Activated T-helper 9 cell treated with anti-CD3 and anti-CD28 coated beads, Interleukin-2, amount 50 U/mL, for 16 hours (primary cell): Measurements from ENCODE around the gene UGT2A1.
"Not testable (repeated sequence)": the region's sequence is repeated elsewhere in the genome, so short reads cannot be mapped to it uniquely, and the experiment has no call there.

Experiments
- DNase-seq: peaks from one replicate; pipeline ENCODE4 v3.0.0-alpha.2; 2020; ENCODE audit warnings: low read depth

The UGT2A1 gene

GRCh38 chr4:69653147-69653546 is at the start of gene UGT2A1:
Gene UGT2A1 (minus strand): TSS chr4:69653247. CDS start chr4:69647644, 5,603 bp downstream.
- DNase-seq: no peak

- DNase-seq: no peak
These were observed 49.2 kb upstream of the UGT2A1 start for GRCh38 chr4:69702201-69702600.

DNA sequence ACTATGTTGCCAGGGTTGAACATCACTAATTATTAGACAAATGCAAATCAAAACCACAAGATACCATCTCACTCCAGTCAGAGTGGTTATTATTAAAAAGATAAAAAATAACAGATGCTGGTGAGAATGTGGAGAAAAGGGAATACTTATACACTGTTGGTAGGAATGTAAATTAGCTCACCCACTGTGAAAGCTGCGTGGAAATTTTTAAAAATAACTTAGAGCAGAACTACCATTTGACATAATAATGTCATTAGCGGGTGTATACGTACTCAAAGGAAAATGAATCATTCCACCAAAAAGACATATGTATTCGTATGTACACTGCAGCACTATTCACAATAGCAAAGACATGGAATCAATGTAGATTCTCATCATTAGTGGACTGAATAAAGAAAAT is 48.6 kb upstream of the UGT2A1 start:
- no peak for DNase-seq

- no peak for DNase-seq
These were observed 44.6 kb upstream of the UGT2A1 start for GRCh38 chr4:69697536-69698242.

- no peak for DNase-seq
These were observed 36.6 kb upstream of the UGT2A1 start for GRCh38 chr4:69689599-69689998.

GRCh38 chr4:69684804-69685203 is 31.8 kb upstream of the UGT2A1 start:
- no peak for DNase-seq

DNA sequence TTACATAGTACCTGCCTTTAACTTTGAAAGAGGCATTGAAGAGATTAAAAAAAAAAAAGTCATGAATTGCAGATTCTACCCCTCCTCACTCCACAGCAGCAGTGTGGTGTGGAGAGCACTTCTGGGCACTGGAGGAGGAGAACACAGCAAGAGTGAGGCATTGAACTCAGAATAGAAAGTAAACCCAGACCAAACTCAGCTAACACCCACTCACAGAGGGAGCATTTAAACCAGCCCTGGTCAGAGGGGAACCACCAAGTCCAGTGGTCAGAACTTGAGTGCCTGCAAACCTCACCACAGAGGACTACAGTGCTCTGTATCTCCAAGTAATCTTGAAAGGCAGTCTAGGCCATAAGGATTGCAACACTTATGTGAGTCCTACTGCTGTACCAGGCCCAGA is 15.6 kb upstream of the UGT2A1 start:
- DNase-seq: no peak

DNA sequence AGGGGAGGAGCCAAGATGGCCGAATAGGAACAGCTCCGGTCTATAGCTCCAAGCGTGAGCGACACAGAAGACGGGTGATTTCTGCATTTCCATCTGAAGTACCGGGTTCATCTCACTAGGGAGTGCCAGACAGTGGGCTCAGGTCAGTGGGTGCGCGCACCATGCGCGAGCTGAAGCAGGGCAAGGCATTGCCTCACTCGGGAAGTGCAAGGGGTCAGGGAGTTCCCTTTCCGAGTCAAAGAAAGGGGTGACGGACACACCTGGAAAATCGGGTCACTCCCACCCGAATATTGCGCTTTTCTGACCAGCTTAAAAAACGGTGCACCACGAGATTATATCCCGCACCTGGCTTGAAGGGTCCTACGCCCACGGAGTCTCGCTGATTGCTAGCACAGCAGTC is 11.0 kb upstream of the UGT2A1 start:
- DNase-seq: not testable (repeated sequence)

- DNase-seq: not testable (repeated sequence)
These were observed 8.2 kb upstream of the UGT2A1 start for GRCh38 chr4:69661130-69661803.

DNA sequence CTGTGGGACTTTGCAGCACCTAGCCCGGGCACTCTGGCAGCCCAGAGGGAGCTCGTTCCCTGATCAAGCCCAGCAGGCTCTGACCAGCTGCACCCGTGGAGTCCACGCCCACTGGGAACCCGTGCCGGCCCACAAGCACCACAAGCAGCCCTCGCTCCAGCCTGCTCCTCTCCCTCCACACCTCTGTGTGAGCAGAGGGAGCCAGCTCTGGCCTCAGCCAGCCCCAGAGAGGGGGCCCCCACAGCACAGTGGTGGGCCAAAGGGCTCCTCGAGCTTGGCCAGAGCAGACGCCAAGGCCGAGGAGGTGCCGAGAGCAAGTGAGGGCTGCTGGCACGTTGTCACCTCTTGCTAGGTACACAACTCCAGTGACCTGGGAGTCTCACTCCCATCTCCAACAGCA is 5.1 kb upstream of the UGT2A1 start:
- DNase-seq: no peak

- DNase-seq: no peak
These were observed 3.7 kb upstream of the UGT2A1 start for GRCh38 chr4:69656653-69657158.

DNA sequence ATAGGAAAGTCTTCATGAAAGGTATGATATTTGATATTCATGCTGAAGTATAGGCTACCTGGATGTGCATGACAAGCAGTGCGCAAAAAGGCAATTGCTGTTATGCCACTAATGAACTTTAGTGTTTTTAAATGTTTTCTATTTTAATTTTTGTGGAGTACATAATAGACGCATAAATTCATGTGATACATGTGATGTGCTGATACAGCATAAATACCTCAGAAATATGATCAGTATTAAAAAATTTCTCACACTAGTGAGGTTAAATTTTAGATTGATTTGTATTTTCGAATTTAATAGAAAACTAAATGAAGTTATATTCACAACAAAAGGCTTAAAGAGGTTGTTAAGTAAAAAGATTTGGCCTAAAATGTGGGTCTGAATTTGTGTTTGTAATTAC is 2.2 kb downstream of the UGT2A1 start:
- DNase-seq: no peak

- DNase-seq: no peak
These were observed 3.4 kb downstream of the UGT2A1 start for GRCh38 chr4:69649629-69650028.

- no peak for DNase-seq
These were observed 3.8 kb downstream of the UGT2A1 start for GRCh38 chr4:69649207-69649606.

DNA sequence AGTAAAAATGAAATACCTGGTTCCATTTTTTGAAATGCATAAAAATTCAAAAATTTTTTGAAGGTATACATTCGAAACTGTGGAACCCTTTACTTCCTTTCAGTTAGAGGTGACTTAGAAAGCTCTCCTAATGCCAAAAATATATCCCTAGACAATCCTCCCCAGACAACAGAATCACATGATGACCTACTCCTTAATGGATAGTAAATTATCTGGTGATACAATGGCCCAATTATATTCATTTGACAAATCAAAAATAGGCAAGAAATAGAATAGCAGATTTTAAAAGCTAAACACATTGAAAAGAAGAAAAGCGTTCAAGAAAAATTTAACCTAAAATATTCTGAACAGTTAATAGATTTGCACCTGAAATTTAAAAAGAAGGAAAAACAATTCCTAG is 10.1 kb downstream of the UGT2A1 start:
- DNase-seq: no peak

DNA sequence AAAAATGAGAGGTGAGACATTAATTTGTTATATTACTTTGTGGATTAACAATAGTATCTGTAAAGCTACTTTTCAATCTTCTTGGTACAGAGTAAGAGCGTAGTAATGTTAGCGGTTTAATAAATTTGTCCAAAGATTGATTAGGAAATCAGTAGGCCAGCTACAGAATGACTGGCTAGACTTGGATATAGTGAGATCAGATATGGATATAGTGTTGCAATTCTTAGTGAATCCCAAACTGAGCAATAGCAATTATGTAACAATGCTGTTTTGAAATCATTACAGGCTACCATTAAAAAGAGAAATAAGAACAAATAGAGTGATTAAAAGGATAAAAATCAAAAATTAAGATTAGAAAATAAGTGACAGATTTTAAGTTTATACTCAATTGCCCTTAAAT is 12.8 kb downstream of the UGT2A1 start:
- no peak for DNase-seq

GRCh38 chr4:69639542-69639941 is 13.5 kb downstream of the UGT2A1 start, which contains the start of gene UGT2A2:
Gene UGT2A2 (minus strand): TSS chr4:69639642. CDS start chr4:69639640, 2 bp downstream.
- DNase-seq: no peak

DNA sequence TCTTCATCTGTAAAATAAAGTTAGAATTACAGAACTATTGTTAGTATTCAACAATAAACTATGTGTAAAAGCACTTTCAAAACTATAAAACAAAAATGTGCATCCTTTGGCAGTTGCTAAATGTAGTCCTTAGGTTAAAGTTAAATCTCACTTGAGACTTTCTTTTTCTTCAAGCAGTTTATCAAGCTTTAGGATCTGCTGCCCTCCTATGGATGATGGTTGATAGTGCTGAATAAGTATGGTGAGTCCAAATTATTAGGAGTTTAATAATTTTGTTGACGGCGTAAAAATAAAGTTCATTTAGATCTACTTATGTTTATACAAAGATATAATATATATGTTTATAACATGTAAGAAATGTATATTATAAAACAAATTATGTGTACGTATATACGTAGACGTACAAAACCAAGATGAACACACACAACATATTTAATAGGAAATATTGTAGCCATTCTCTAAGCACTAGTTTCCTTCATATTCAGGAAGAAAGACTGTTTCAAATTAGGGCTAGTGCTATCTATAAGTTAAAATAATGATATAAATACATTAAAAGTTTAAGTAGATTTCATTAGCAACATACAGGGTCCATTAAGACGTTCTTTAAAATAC is 35.9 kb downstream of the UGT2A1 start:
- no peak for DNase-seq

- no peak for DNase-seq
These were observed 42.6 kb downstream of the UGT2A1 start for GRCh38 chr4:69610484-69610883.

GRCh38 chr4:69601065-69601464 is 52.0 kb downstream of the UGT2A1 start:
- no peak for DNase-seq

- no peak for DNase-seq
These were observed 53.0 kb downstream of the UGT2A1 start for GRCh38 chr4:69600013-69600412.

DNA sequence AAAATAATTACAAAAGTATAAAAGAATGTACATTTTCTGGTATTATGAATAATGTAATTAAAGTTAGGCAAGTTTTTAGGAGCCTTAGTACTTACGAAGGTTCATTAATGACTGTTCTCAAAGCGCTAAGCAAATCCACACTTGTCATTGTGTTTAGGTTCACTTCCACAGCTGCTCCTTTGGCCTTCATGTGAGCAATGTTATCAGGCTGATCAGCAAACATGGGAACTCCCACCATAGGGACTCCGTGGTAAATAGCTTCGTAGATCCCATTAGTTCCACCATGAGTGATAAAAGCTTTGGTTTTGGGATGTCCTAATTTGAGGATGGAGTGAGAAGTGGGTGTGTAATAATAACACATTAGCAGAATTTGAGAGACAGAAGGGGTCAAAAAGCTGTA is 58.7 kb downstream of the UGT2A1 start:
- no peak for DNase-seq

DNA sequence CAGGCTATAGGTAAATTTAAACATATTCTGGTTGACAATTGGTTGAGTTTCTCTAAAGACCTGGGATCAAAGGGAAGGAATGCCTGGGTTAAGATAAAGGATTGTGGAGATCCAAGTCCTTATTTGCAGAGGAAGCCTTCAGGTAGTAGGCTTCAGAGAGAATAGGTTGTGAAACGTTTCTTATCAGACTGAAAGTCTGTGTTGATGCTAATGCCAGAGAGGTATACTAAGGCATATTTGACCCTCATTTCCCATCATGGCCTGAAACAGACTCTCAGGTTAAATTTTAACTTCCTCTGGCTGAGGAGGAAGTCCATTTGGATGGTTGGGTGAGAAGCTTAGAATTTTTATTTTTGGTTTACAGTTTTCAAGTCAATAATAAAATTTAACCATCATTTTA is 61.7 kb downstream of the UGT2A1 start:
- DNase-seq: no peak
